RWPE2 (cell line): Measurements from ENCODE around the gene PLCL2.

Experiments used
- ATAC-seq: fragments of 200-7000 bp; cut with Tn5 transposase; 3 replicates; pipeline ENCODE4 v1.9.1; 2021; ENCODE audit warnings: low read depth
- DNase-seq: peaks from one replicate; pipeline ENCODE4 v3.0.0-alpha.2; 2020; ENCODE audit warnings: low spot score
- H3K27ac ChIP-seq: fragments of 450-650 bp; 2 replicates; pipeline ENCODE4 v1.5.1; 2017; ENCODE audit warnings: mild to moderate bottlenecking; ENCODE audit not compliant: poor library complexity, severe bottlenecking
- H3K27me3 ChIP-seq: fragments of 250-450 bp; sonication (Bioruptor Pico); 2 replicates; pipeline ENCODE4 v1.5.1; 2021; ENCODE audit warnings: mild to moderate bottlenecking, moderate library complexity; ENCODE audit not compliant: insufficient read depth, poor library complexity, severe bottlenecking
- H3K36me3 ChIP-seq: fragments of 250-450 bp; sonication (Bioruptor Pico); 2 replicates; pipeline ENCODE4 v1.5.1; 2020; ENCODE audit warnings: low read depth, mild to moderate bottlenecking, moderate library complexity
- H3K4me1 ChIP-seq: fragments of 250-450 bp; sonication (Bioruptor Pico); 2 replicates; pipeline ENCODE4 v1.5.1; 2021; ENCODE audit warnings: mild to moderate bottlenecking, moderate library complexity; ENCODE audit not compliant: insufficient read depth, poor library complexity, severe bottlenecking
- H3K4me3 ChIP-seq: fragments of 250-450 bp; sonication (Bioruptor Pico); 2 replicates; pipeline ENCODE4 v1.5.1; 2021; ENCODE audit warnings: mild to moderate bottlenecking, moderate library complexity; ENCODE audit not compliant: severe bottlenecking
- H3K9me3 ChIP-seq: fragments of 250-450 bp; sonication (Bioruptor Pico); 2 replicates; pipeline ENCODE4 v1.5.1; 2021; ENCODE audit warnings: mild to moderate bottlenecking, moderate library complexity; ENCODE audit not compliant: severe bottlenecking
- TF ChIP-seq, protein P1 (sequence below): fragments of 450-650 bp; IDR thresholded peaks from one replicate; pipeline ENCODE4 v1.5.1; 2017; ENCODE audit warnings: mild to moderate bottlenecking, moderate library complexity; ENCODE audit not compliant: poor library complexity, severe bottlenecking

PLCL2 gene

DNA sequence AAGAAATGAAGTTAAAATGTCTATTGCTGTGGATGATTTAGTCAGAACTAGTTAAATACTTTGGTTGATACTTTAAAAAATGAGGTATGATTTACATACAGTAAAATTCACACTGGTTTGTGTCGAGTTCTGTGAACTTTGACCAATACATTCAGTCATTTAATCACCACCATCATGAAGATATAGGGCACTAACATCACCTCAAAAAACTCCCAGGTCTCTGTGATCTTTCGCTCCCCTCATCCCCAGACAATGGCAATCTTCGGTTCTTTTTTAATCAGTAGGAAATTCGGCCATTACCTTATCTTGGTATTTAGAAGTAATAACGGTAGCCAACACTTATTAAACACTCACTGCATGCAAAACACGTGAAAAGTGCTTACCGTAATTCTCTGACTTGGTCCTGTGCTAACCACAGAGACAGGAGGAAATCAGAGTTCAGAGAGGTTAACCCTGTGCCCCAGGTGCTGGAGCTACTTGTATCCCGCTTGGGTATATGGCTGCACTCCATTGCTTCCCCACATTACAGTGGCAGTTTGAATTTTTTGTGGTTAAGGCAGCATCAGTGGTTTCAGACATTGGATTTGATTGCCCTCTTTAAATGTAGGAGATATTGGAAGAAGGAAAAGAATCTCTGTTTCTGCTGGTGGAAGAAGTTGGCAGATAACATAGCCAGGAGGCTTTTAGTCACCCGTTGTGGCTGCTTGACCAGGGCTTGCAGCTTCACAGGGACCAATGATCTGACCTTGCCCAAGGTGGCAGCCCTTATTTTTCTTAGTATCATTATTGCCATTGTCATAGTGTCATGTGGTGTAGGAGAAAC, 4.2 kb downstream of the PLCL2 start:
- Histone ChIP-seq H3K27me3 (peaks cover 59% of the 10 kb centered on the region), H3K36me3 (no peaks in the 10 kb centered on the region), H3K27ac (no peak overlapping the region), H3K9me3 (no peaks in the 10 kb centered on the region), H3K4me1 (no peaks in the 10 kb centered on the region), H3K4me3 (no peak overlapping the region)
- DNase-seq, result no peak
- TF ChIP-seq, protein P1, sequence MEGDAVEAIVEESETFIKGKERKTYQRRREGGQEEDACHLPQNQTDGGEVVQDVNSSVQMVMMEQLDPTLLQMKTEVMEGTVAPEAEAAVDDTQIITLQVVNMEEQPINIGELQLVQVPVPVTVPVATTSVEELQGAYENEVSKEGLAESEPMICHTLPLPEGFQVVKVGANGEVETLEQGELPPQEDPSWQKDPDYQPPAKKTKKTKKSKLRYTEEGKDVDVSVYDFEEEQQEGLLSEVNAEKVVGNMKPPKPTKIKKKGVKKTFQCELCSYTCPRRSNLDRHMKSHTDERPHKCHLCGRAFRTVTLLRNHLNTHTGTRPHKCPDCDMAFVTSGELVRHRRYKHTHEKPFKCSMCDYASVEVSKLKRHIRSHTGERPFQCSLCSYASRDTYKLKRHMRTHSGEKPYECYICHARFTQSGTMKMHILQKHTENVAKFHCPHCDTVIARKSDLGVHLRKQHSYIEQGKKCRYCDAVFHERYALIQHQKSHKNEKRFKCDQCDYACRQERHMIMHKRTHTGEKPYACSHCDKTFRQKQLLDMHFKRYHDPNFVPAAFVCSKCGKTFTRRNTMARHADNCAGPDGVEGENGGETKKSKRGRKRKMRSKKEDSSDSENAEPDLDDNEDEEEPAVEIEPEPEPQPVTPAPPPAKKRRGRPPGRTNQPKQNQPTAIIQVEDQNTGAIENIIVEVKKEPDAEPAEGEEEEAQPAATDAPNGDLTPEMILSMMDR, result no peak
- no peak for ATAC-seq

DNA sequence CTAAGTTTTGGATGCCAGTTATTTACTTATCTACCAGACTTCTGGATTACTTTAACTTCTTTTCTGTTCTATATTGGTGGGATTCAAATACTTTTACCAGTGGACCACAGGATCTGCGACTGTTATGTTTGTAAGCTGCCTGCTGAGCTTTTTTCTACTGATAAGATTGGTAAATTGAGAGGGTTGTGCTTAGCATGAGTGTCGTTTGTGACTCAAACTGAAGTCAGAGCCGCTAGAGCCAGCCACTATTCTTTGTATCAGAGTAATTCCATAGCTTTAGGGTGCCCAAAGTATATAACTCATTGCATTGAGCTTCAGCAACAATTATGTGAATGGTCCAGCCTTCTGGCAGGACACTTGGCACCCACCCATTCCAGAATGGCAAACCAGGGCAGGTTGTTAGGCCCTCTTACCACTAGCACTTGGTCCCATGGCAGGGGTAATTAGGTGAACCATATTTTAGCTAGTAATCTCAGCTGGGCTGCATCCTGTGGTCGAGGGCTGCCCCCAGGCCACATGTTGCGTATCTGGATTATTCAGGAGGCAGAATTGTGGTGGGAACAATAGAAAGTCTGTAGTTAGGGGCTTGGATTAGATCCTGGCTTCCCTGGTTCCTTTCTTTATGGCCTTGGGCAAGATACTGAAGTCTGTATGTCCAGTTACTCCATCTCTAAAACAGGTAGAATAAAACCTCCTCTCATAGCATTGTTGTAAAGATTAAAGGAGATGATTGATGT, 6.0 kb downstream of the PLCL2 start:
- Histone ChIP-seq H3K27ac (no peak overlapping the region), H3K36me3 (no peaks in the 10 kb centered on the region), H3K27me3 (peaks cover 44% of the 10 kb centered on the region), H3K4me1 (no peaks in the 10 kb centered on the region), H3K4me3 (no peak overlapping the region), H3K9me3 (no peaks in the 10 kb centered on the region)
- TF ChIP-seq, protein P1, result no peak
- DNase-seq, result no peak
- no peak for ATAC-seq

DNA sequence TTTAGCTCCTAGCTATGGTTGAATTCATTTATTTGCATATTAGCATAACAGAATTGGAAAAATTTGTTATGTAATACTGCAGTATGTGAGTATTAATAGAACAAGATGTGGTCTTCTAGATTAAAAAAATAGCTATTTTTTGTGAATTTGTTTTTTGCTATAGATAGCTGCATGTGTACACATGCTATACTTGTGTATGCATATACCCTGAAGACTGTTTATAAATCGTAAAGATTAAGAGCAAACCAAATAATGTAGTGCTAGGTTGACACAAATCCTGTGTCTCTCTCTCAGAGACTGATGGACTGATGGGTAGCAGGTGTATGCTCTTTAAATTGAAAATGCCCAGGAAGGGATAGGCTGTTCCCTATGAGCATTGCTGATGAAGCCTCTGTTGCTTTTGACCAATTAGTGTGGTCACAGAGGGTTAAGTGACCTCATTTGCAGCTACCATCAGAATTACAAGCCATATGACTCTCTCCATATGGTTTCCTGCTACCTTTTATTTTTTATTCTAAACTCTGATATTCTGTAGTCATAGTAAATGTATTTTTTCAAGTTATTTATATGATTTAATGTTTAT, 9.0 kb downstream of the PLCL2 start:
- DNase-seq, result no peak

DNA sequence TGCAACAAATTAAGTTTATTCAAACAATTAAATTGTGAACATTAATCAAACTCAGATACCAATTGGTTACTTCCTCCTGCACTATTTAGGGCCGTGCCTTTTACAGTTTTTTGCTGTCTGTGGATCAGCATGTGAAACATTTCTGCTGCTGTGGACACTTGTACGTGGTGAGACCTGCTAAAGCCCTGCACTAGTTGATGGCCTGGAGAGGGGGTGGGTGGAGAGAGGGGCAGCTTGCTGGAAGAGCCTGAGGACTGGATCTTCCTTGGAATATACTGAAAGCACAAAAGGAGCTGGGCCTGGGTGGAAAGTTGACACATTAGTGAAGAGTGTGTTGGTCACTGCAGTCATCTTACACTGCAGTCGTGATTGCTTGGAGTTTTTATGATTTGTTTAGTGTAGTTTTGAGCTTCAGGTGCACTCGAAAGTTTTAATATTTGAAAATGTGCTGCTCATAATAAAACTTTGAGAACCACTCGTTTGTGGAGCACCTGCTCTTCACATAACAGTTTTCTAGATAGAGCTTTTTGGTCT, 11.4 kb downstream of the PLCL2 start:
- Histone ChIP-seq H3K36me3 (no peaks in the 10 kb centered on the region), H3K4me3 (no peak overlapping the region), H3K4me1 (no peaks in the 10 kb centered on the region), H3K9me3 (no peaks in the 10 kb centered on the region), H3K27me3 (peaks cover 6% of the 10 kb centered on the region), H3K27ac (no peak overlapping the region)
- no peak for DNase-seq
- TF ChIP-seq, protein P1, result no peak
- ATAC-seq, result no peak

More for the DNA sequence above, 9.0 kb downstream of the PLCL2 start:
- no peaks in the 10 kb centered on the region for H3K9me3 ChIP-seq
- H3K4me1 ChIP-seq, result no peaks in the 10 kb centered on the region
- ATAC-seq, result no peak
- H3K27me3 ChIP-seq, result peaks cover 15% of the 10 kb centered on the region
- H3K4me3 ChIP-seq, result no peak overlapping the region
- H3K36me3 ChIP-seq, result no peaks in the 10 kb centered on the region
- no peak overlapping the region for H3K27ac ChIP-seq
- TF ChIP-seq, protein P1, result no peak
